ENCODE data around the gene CD300LG.

CD300LG gene

GRCh38 chr17:43808076-43808475, 38.9 kb upstream of the CD300LG start:
- TF ChIP-seq EZH2 (optimal IDR thresholded peaks at IDR 0.05; ENCODE audit: low read depth, low read length) (no peak), CTCF (IDR thresholded peaks at IDR 0.05; ENCODE audit: low read length) (no peak), EZH2phosphoT487 (IDR thresholded peaks at IDR 0.05; ENCODE audit: low read length) (no peak)
- Histone ChIP-seq H2AFZ (ENCODE audit: low read length) (no peak overlapping the region), H3K4me2 (ENCODE audit: low read depth, low read length) (no peak overlapping the region), H3F3A (ENCODE audit: insufficient read depth, low read length) (no peaks in the 10 kb centered on the region), H4K20me1 (ENCODE audit: insufficient read depth, low read length) (no peaks in the 10 kb centered on the region), H3K9ac (ENCODE audit: low read length) (no peak overlapping the region), H3K4me3 (ENCODE audit: low read length) (no peak overlapping the region), H3K9me2 (replicated peaks; ENCODE audit: insufficient read depth, low read length) (no peaks in the 10 kb centered on the region), H3K36me3 (replicated peaks; ENCODE audit: insufficient read depth, low read length) (no peaks in the 10 kb centered on the region), H3K9me3 (replicated peaks; ENCODE audit: insufficient read depth, low read length) (no peaks in the 10 kb centered on the region), H3K79me2 (ENCODE audit: low read length) (no peaks in the 10 kb centered on the region), H3K4me1 (ENCODE audit: low read length) (no peaks in the 10 kb centered on the region), H3K27me3 (replicated peaks; ENCODE audit: insufficient read depth, low read length) (peaks cover 44% of the 10 kb centered on the region), H3K27ac (ENCODE audit: low read length) (no peak overlapping the region)
- DNase-seq, result no peak

DNA sequence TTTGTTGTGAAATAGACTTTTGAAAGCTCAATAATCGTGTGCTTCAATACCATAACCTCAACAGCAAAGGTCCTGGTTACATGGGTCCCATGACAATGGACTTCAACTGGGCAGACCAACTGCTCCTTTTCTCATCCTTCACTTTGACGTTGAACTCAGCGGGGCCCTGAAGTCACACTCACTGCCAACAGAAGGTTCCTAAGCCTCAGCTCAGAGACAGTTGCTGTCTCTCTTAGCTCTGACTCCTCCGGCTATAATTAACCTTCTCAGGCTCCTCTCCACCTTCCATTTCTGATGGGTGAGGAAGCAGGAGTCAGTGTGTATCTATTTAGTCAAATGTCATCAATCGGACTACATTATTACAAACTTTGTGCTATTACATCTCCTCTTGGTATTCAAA, 37.9 kb upstream of the CD300LG start:
- Histone ChIP-seq H3K79me2 (ENCODE audit: low read length) (no peaks in the 10 kb centered on the region), H3K9me3 (replicated peaks; ENCODE audit: insufficient read depth, low read length) (no peaks in the 10 kb centered on the region), H3K36me3 (replicated peaks; ENCODE audit: insufficient read depth, low read length) (no peaks in the 10 kb centered on the region), H3K9ac (ENCODE audit: low read length) (no peak overlapping the region), H3F3A (ENCODE audit: insufficient read depth, low read length) (no peaks in the 10 kb centered on the region), H4K20me1 (ENCODE audit: insufficient read depth, low read length) (no peaks in the 10 kb centered on the region), H3K27ac (ENCODE audit: low read length) (no peak overlapping the region), H3K4me1 (ENCODE audit: low read length) (no peaks in the 10 kb centered on the region), H2AFZ (ENCODE audit: low read length) (no peak overlapping the region), H3K9me2 (replicated peaks; ENCODE audit: insufficient read depth, low read length) (no peaks in the 10 kb centered on the region), H3K27me3 (replicated peaks; ENCODE audit: insufficient read depth, low read length) (peaks cover 43% of the 10 kb centered on the region), H3K4me3 (ENCODE audit: low read length) (no peak overlapping the region), H3K4me2 (ENCODE audit: low read depth, low read length) (no peak overlapping the region)
- no peak for TF ChIP-seq EZH2 (optimal IDR thresholded peaks at IDR 0.05; ENCODE audit: low read depth, low read length)
- TF ChIP-seq EZH2phosphoT487 (IDR thresholded peaks at IDR 0.05; ENCODE audit: low read length), result no peak
- TF ChIP-seq CTCF (IDR thresholded peaks at IDR 0.05; ENCODE audit: low read length), result no peak
- no peak for DNase-seq

DNA sequence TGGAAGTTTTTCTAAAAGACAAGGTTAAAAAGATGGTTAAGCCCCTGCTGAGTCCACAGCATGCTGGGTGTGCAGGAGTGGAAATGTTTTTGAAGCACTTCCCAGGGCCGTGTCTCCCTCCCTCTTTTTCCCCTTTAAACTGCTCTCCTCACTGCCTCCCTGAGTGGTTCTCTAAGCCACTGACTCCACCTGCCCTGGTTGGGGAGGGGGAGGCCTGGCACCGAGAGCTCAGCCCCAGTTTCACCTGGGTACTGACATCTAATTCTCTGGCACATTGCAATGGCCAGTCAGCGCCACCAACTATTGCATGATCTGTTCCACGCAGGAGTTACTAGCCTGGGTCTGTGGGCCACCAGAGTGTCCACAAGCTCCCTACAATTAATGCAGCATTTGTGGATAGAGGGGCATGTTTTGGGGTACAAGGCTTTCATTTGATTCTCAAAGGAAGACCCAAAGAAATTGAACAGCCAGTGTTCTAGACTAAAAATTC, 36.7 kb upstream of the CD300LG start:
- Histone ChIP-seq H2AFZ (ENCODE audit: low read length) (no peak overlapping the region), H3K4me3 (ENCODE audit: low read length) (no peak overlapping the region), H3K9me3 (replicated peaks; ENCODE audit: insufficient read depth, low read length) (no peaks in the 10 kb centered on the region), H3K4me2 (ENCODE audit: low read depth, low read length) (no peak overlapping the region), H3K27ac (ENCODE audit: low read length) (no peak overlapping the region), H3K27me3 (replicated peaks; ENCODE audit: insufficient read depth, low read length) (peaks cover 44% of the 10 kb centered on the region), H3K9me2 (replicated peaks; ENCODE audit: insufficient read depth, low read length) (no peaks in the 10 kb centered on the region), H3K9ac (ENCODE audit: low read length) (no peak overlapping the region), H3K4me1 (ENCODE audit: low read length) (no peaks in the 10 kb centered on the region), H3F3A (ENCODE audit: insufficient read depth, low read length) (no peaks in the 10 kb centered on the region), H4K20me1 (ENCODE audit: insufficient read depth, low read length) (no peaks in the 10 kb centered on the region), H3K36me3 (replicated peaks; ENCODE audit: insufficient read depth, low read length) (no peaks in the 10 kb centered on the region), H3K79me2 (ENCODE audit: low read length) (no peaks in the 10 kb centered on the region)
- TF ChIP-seq CTCF (IDR thresholded peaks at IDR 0.05; ENCODE audit: low read length) (no peak), EZH2 (optimal IDR thresholded peaks at IDR 0.05; ENCODE audit: low read depth, low read length) (no peak), EZH2phosphoT487 (IDR thresholded peaks at IDR 0.05; ENCODE audit: low read length) (no peak)
- DNase-seq, result no peak

Data from MM.1S (cell line).